Activated naive CD8-positive, alpha-beta T cell treated with anti-CD3 and anti-CD28 coated beads for 36 hours (primary cell): Measurements from ENCODE around the gene RBMS3. TPM values are rescaled to one million over a fixed set of nuclear protein-coding genes. Genes with fewer than 3 reads are reported as not detected.

ENCODE experiments used
- DNase-seq: peaks from one replicate; pipeline ENCODE4 v3.0.0; 2021
- H3K27ac Mint-ChIP-seq: one replicate; pipeline ENCODE4 v1.8.0; 2022; ENCODE audit warnings: mild to moderate bottlenecking, moderate library complexity, mixed read lengths
- H3K27me3 Mint-ChIP-seq: one replicate; pipeline ENCODE4 v1.8.0; 2022; ENCODE audit warnings: mild to moderate bottlenecking, mixed read lengths
- H3K36me3 Mint-ChIP-seq: one replicate; pipeline ENCODE4 v1.8.0; 2021; ENCODE audit warnings: mild to moderate bottlenecking, mixed read lengths
- H3K4me1 Mint-ChIP-seq: one replicate; pipeline ENCODE4 v1.8.0; 2021; ENCODE audit warnings: mixed read lengths
- H3K4me3 Mint-ChIP-seq: one replicate; pipeline ENCODE4 v1.8.0; 2022; ENCODE audit warnings: mild to moderate bottlenecking, moderate library complexity, mixed read lengths
- H3K9me3 Mint-ChIP-seq: one replicate; pipeline ENCODE4 v1.8.0; 2022; ENCODE audit warnings: mixed read lengths
- total RNA-seq, 2 experiments: library from RNA; stranded (reverse); gene quantifications; one replicate each; pipeline ENCODE4 v1.2.3, GENCODE V29; 2021

Gene RBMS3
- total RNA-seq, 2 experiments from 2014 or later, result 1.6 TPM

DNA sequence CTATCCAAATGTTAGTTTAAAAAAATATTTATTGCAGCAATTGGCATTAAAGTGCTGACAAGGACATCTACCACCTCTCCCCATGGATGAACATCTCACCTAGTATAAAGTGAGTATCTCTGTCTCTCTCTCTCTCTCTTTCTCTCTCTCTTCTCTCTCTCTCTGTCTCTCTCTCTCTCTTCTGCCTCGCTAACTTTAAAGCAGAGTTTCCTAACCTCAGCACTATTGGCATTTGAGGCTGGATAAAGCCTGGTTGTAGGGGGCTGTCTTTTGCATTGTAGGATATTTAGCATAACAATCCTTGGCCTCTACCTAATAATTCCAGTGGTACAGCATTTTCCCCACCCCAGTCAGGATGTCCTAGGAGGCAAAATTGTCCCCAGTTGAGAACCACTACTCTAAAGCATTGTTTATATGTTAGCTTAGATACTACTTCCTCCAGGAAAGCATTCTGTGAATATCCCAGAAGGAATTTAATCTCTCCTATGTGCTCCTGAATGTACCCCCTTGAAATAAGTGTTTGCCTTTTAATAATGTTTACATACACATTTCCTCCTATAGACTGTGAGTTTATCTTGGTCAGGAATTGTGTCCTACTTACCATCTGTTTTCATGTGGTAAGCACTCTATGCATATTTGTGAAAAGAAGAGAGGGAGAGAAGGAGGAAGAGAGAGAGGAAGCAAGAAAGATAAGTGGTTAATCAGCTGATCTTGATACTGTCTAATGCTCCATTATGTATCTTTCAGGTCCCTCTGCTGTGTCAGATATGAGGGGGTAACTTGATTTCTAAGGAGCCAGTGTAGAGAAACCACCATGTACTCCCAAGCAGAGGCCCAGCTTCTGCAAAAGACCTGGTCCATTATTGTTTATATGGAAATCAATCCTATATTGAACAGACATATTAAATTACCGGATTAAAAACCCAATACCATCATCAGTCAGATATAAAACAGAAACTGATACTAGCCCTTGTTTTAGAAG lies 346.6 kb downstream of the RBMS3 start:
- H3K9me3 Mint-ChIP-seq, result no peaks in the 10 kb centered on the region
- H3K27me3 Mint-ChIP-seq, result peaks cover 3% of the 10 kb centered on the region
- H3K36me3 Mint-ChIP-seq, result no peaks in the 10 kb centered on the region
- H3K4me3 Mint-ChIP-seq, result no peak overlapping the region
- DNase-seq, result no peak
- no peak overlapping the region for H3K27ac Mint-ChIP-seq
- H3K4me1 Mint-ChIP-seq, result no peaks in the 10 kb centered on the region

- Mint-ChIP-seq H3K36me3 (no peaks in the 10 kb centered on the region), H3K4me1 (no peaks in the 10 kb centered on the region), H3K27me3 (no peaks in the 10 kb centered on the region), H3K27ac (no peak overlapping the region), H3K4me3 (no peak overlapping the region), H3K9me3 (no peaks in the 10 kb centered on the region)
- DNase-seq, result no peak
Measured at GRCh38 chr3:29628795-29629194, 347.9 kb downstream of the RBMS3 start.

- Mint-ChIP-seq H3K27me3 (peaks cover 10% of the 10 kb centered on the region), H3K4me3 (no peak overlapping the region), H3K4me1 (no peaks in the 10 kb centered on the region), H3K9me3 (no peaks in the 10 kb centered on the region), H3K36me3 (no peaks in the 10 kb centered on the region), H3K27ac (no peak overlapping the region)
- DNase-seq, result no peak
Measured at GRCh38 chr3:29635888-29636287, 355.0 kb downstream of the RBMS3 start.

DNA sequence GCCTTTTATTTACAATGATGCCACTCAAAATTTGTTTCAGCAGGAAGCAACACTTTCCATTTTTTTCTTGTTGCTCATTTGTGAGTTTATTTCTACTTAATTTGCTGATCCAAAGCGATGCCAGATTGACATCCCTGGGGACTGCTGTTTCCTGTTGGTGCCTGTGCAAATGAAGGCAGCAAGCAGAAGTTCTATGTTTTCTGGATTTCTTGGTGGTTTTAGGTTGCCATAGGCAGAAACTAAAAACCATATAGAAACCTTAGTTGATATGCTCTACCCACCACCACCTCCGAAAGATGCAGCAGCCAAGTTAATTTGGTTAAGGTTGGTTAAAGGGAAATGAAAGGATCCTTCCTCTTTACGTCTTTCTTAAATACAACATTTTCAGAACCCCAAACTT lies 356.2 kb downstream of the RBMS3 start:
- DNase-seq, result no peak
- no peaks in the 10 kb centered on the region for H3K9me3 Mint-ChIP-seq
- H3K27me3 Mint-ChIP-seq, result peaks cover 10% of the 10 kb centered on the region
- no peaks in the 10 kb centered on the region for H3K36me3 Mint-ChIP-seq
- no peak overlapping the region for H3K27ac Mint-ChIP-seq
- H3K4me3 Mint-ChIP-seq, result no peak overlapping the region
- no peaks in the 10 kb centered on the region for H3K4me1 Mint-ChIP-seq

DNA sequence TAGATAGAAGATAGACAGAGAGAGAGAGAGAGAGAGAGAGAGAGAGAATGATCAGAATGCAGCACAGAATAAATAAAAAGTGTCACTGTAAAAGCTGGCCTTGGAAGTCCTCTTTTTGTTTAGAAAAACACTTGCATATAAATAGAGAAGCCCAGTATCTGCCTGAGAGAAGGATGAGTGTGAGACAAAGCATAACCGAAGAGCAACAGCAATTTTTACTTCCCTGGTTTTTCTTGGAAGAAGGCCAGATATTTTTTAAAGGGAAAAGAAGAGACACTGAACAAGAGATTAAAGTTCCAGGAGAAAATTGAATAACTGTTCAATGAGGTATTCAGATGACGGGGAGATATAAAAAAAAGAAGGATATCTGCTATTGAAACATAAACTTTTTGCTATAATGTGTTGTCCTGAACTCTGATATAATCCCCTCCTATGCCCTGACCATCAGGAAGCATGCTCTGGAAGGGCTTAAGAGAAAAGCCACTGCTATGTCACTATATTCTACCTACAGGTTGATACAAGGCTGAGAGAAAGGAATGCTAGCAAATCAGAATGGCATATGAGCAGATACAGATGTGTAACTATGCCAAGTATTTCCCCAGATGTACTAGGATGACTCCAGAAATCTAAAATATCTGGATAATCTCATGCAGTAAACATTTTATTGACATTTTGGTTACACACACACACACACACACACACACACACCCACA lies 358.9 kb downstream of the RBMS3 start:
- no peak for DNase-seq
- no peaks in the 10 kb centered on the region for H3K4me1 Mint-ChIP-seq
- H3K4me3 Mint-ChIP-seq, result no peak overlapping the region
- H3K27me3 Mint-ChIP-seq, result peaks cover 10% of the 10 kb centered on the region
- no peaks in the 10 kb centered on the region for H3K9me3 Mint-ChIP-seq
- H3K36me3 Mint-ChIP-seq, result no peaks in the 10 kb centered on the region
- no peak overlapping the region for H3K27ac Mint-ChIP-seq

GRCh38 chr3:29642393-29643033 lies 361.6 kb downstream of the RBMS3 start:
- H3K27ac Mint-ChIP-seq, result no peak overlapping the region
- H3K27me3 Mint-ChIP-seq, result peaks cover 8% of the 10 kb centered on the region
- no peaks in the 10 kb centered on the region for H3K9me3 Mint-ChIP-seq
- no peak overlapping the region for H3K4me3 Mint-ChIP-seq
- H3K4me1 Mint-ChIP-seq, result no peaks in the 10 kb centered on the region
- H3K36me3 Mint-ChIP-seq, result no peaks in the 10 kb centered on the region
- no peak for DNase-seq

- no peaks in the 10 kb centered on the region for H3K9me3 Mint-ChIP-seq
- no peak overlapping the region for H3K4me3 Mint-ChIP-seq
- peaks cover 11% of the 10 kb centered on the region for H3K27me3 Mint-ChIP-seq
- H3K4me1 Mint-ChIP-seq, result no peaks in the 10 kb centered on the region
- no peaks in the 10 kb centered on the region for H3K36me3 Mint-ChIP-seq
- DNase-seq, result no peak
- no peak overlapping the region for H3K27ac Mint-ChIP-seq
Measured at GRCh38 chr3:29643034-29643425, 362.2 kb downstream of the RBMS3 start.

- no peak for DNase-seq
- Mint-ChIP-seq H3K27ac (no peak overlapping the region), H3K27me3 (peaks cover 11% of the 10 kb centered on the region), H3K4me1 (no peaks in the 10 kb centered on the region), H3K9me3 (no peaks in the 10 kb centered on the region), H3K36me3 (no peaks in the 10 kb centered on the region), H3K4me3 (no peak overlapping the region)
Measured at GRCh38 chr3:29644261-29644660, 363.4 kb downstream of the RBMS3 start.

- peaks cover 7% of the 10 kb centered on the region for H3K27me3 Mint-ChIP-seq
- H3K4me1 Mint-ChIP-seq, result no peaks in the 10 kb centered on the region
- H3K9me3 Mint-ChIP-seq, result no peaks in the 10 kb centered on the region
- H3K27ac Mint-ChIP-seq, result no peak overlapping the region
- H3K36me3 Mint-ChIP-seq, result no peaks in the 10 kb centered on the region
- no peak overlapping the region for H3K4me3 Mint-ChIP-seq
- DNase-seq, result no peak
Measured at GRCh38 chr3:29644956-29645636, 364.2 kb downstream of the RBMS3 start.

DNA sequence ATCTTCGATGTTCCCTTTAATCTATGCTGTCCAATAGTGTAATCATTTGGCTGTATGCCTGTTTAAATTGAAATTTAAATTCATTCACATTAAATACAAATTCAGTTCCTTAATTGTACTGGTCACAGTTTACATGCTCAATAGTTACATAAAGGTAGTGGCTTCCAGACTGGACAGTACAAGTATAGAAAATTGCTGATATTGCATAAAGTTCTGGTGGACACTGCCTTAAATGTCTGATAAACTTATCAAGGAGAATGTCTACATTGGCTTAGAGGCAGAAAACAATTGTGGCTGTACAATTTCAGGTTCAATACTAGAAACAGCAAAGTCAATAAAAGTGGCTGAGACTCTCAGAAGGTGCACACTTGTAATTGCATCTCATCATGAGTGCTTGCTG lies 365.2 kb downstream of the RBMS3 start:
- H3K27ac Mint-ChIP-seq, result no peak overlapping the region
- DNase-seq, result no peak
- H3K9me3 Mint-ChIP-seq, result no peaks in the 10 kb centered on the region
- H3K4me1 Mint-ChIP-seq, result no peaks in the 10 kb centered on the region
- peaks cover 7% of the 10 kb centered on the region for H3K27me3 Mint-ChIP-seq
- no peak overlapping the region for H3K4me3 Mint-ChIP-seq
- H3K36me3 Mint-ChIP-seq, result no peaks in the 10 kb centered on the region

DNA sequence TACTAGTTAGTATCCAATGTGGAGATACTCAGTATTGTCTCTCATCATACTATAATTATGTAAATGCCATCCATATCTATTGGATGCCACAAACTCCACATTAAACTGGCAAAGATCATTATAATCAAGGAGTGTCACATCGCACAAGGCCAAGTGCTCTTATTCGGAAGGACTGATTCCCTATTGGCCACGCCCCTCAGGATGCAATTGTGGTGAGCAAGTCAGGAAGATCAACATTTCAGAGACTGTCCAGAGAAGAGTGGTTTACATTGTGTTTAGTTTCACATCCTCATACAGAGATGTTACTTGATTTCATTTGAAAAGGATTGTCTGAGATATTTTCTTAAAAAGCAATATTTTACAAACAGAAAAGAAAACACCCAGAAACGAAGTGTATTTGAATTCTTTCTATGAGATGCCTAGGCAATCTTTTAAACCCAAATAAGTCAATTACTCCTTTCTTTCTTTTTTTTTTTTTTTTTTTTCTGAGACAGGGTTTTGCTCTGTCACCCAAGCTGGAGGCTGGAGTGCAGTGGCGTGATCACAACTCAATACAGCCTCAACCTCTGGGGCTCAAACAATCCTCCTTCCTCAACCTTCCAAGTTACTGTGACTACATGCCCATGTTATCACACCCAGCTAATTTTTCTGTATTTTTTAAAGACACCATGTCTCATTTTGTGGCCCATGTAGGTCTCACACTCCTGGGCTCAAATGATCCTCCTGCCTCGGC lies 369.1 kb downstream of the RBMS3 start:
- Mint-ChIP-seq H3K9me3 (no peaks in the 10 kb centered on the region), H3K27me3 (peaks cover 12% of the 10 kb centered on the region), H3K36me3 (no peaks in the 10 kb centered on the region), H3K4me3 (no peak overlapping the region), H3K27ac (no peak overlapping the region), H3K4me1 (no peaks in the 10 kb centered on the region)
- DNase-seq, result no peak

GRCh38 chr3:29653680-29654079 lies 372.8 kb downstream of the RBMS3 start:
- H3K9me3 Mint-ChIP-seq, result no peaks in the 10 kb centered on the region
- no peak overlapping the region for H3K4me3 Mint-ChIP-seq
- peaks cover 11% of the 10 kb centered on the region for H3K27me3 Mint-ChIP-seq
- no peaks in the 10 kb centered on the region for H3K4me1 Mint-ChIP-seq
- H3K27ac Mint-ChIP-seq, result no peak overlapping the region
- no peak for DNase-seq
- H3K36me3 Mint-ChIP-seq, result no peaks in the 10 kb centered on the region

DNA sequence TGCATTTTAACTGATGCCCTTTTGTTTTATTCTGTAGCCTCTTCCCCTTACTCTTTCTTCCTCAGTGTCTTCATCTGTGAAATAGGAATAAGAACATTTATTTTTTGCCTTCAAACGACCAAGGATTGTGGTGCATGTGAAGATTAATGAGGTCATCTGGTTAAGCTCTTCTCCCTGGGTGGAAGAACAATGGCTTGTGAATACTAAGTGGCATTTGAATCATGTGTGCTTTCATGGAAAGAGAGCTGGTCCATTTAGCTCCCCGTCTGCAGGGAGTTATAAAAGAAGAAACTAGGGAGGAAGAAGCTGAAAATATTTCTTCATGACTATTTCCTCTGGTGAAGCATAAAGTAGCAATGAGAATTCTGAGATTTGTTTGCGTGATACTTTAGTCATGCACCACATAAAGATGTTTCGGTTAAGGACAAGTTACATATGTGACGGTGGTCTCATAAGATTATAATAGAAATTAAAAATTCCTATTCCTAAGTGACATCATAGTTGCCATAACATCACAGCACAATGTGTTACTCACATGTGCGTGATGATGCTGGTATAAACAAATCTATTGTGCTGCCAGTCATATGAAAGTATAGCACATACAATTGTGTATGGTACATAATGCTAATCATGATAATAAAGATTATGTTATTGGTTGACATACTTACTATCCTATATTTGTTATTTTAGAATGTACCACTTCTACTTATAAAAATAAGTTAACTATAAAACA lies 374.3 kb downstream of the RBMS3 start:
- H3K27me3 Mint-ChIP-seq, result peaks cover 11% of the 10 kb centered on the region
- H3K4me1 Mint-ChIP-seq, result no peaks in the 10 kb centered on the region
- H3K27ac Mint-ChIP-seq, result no peak overlapping the region
- peaks cover 1% of the 10 kb centered on the region for H3K9me3 Mint-ChIP-seq
- no peaks in the 10 kb centered on the region for H3K36me3 Mint-ChIP-seq
- no peak overlapping the region for H3K4me3 Mint-ChIP-seq
- no peak for DNase-seq

DNA sequence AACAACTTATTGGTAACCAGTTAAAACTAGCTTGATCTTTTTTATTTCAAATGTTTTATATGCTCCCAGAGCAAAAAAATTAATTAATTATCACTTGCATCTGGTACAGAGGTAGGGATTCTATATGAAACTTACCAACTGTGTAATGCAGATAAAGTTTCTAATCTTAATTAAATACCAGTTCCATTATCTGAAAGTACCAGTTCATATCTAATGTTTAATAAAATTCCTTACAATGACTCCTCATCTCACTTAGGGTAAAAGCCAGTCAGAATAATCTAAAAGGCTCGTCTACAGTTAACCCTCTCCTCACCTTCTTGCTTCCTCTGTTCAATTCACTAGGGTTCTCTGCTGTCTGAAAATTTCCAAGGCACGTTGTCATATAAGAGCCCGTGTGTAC lies 384.8 kb downstream of the RBMS3 start:
- no peaks in the 10 kb centered on the region for H3K9me3 Mint-ChIP-seq
- no peak overlapping the region for H3K27ac Mint-ChIP-seq
- no peaks in the 10 kb centered on the region for H3K36me3 Mint-ChIP-seq
- H3K27me3 Mint-ChIP-seq, result peaks cover 4% of the 10 kb centered on the region
- H3K4me1 Mint-ChIP-seq, result no peaks in the 10 kb centered on the region
- no peak overlapping the region for H3K4me3 Mint-ChIP-seq
- DNase-seq, result no peak
